Measurements from ENCODE around the gene LARP7.
A peak's percentile ranks its signal among the peaks of the same experiment; 100 is the strongest.
"Not testable (repeated sequence)": the region's sequence is repeated elsewhere in the genome, so short reads cannot be mapped to it uniquely, and the experiment has no call there.

The LARP7 gene

GRCh38 chr4:112636688-112637551 lies at the start of gene LARP7, which contains the start of gene ZGRF1:
Gene LARP7, plus strand, starts transcription at chr4:112637143. Its CDS starts 7,527 bp downstream, at chr4:112644670.
Gene ZGRF1, minus strand, starts transcription at chr4:112636909. Its CDS starts 3,733 bp downstream, at chr4:112633176.
- peak; percentile 94 to 97 (median 96) for DNase-seq (ENCODE audit: low read depth in 3 of 3)

- no peak for DNase-seq (ENCODE audit: low read depth in 3 of 3)
These were observed 47.7 kb upstream of the LARP7 start for GRCh38 chr4:112589206-112589605.

GRCh38 chr4:112591593-112591992 lies 45.4 kb upstream of the LARP7 start:
- DNase-seq (ENCODE audit: low read depth in 3 of 3) = no peak

GRCh38 chr4:112592717-112593116 lies 44.2 kb upstream of the LARP7 start:
- DNase-seq (ENCODE audit: low read depth in 3 of 3) = no peak

- no peak for DNase-seq (ENCODE audit: low read depth in 3 of 3)
These were observed 43.4 kb upstream of the LARP7 start for GRCh38 chr4:112593438-112594133.

GRCh38 chr4:112594993-112595392 lies 42.0 kb upstream of the LARP7 start:
- DNase-seq (ENCODE audit: low read depth in 3 of 3) = no peak

GRCh38 chr4:112604589-112604988 lies 32.4 kb upstream of the LARP7 start:
- DNase-seq (ENCODE audit: low read depth in 3 of 3) = peak in 2 of 3 experiments; percentile 2 to 18

GRCh38 chr4:112612814-112613213 lies 24.1 kb upstream of the LARP7 start:
- DNase-seq (ENCODE audit: low read depth in 3 of 3) = not testable (repeated sequence)

GRCh38 chr4:112616984-112617383 lies 20.0 kb upstream of the LARP7 start:
- no peak for DNase-seq (ENCODE audit: low read depth in 3 of 3)

- no peak for DNase-seq (ENCODE audit: low read depth in 3 of 3)
These were observed 10.7 kb upstream of the LARP7 start for GRCh38 chr4:112626228-112626627.

GRCh38 chr4:112633477-112634235 lies 3.3 kb upstream of the LARP7 start:
- DNase-seq (ENCODE audit: low read depth in 3 of 3) = no peak

- DNase-seq (ENCODE audit: low read depth in 3 of 3) = no peak
These were observed 566 bp downstream of the LARP7 start for GRCh38 chr4:112637552-112637866.

- no peak for DNase-seq (ENCODE audit: low read depth in 3 of 3)
These were observed 5.6 kb downstream of the LARP7 start for GRCh38 chr4:112642526-112642925.

GRCh38 chr4:112644595-112645535 lies 7.9 kb downstream of the LARP7 start:
- not testable (repeated sequence) for DNase-seq (ENCODE audit: low read depth in 3 of 3)

GRCh38 chr4:112645541-112646329 lies 8.8 kb downstream of the LARP7 start:
- DNase-seq (ENCODE audit: low read depth in 3 of 3) = no peak

- no peak for DNase-seq (ENCODE audit: low read depth in 3 of 3)
These were observed 9.9 kb downstream of the LARP7 start for GRCh38 chr4:112646632-112647537.

GRCh38 chr4:112647785-112648184 lies 10.8 kb downstream of the LARP7 start:
- no peak for DNase-seq (ENCODE audit: low read depth in 3 of 3)

- DNase-seq (ENCODE audit: low read depth in 3 of 3) = no peak
These were observed 11.5 kb downstream of the LARP7 start for GRCh38 chr4:112648263-112649054.

All from stimulated activated CD4-positive, alpha-beta T cell treated with anti-CD3 and anti-CD28 coated beads, TNF-alpha, amount 100 ng/mL, for 24 hours (primary cell).